ENCODE data around the gene PCBP3.

DNA sequence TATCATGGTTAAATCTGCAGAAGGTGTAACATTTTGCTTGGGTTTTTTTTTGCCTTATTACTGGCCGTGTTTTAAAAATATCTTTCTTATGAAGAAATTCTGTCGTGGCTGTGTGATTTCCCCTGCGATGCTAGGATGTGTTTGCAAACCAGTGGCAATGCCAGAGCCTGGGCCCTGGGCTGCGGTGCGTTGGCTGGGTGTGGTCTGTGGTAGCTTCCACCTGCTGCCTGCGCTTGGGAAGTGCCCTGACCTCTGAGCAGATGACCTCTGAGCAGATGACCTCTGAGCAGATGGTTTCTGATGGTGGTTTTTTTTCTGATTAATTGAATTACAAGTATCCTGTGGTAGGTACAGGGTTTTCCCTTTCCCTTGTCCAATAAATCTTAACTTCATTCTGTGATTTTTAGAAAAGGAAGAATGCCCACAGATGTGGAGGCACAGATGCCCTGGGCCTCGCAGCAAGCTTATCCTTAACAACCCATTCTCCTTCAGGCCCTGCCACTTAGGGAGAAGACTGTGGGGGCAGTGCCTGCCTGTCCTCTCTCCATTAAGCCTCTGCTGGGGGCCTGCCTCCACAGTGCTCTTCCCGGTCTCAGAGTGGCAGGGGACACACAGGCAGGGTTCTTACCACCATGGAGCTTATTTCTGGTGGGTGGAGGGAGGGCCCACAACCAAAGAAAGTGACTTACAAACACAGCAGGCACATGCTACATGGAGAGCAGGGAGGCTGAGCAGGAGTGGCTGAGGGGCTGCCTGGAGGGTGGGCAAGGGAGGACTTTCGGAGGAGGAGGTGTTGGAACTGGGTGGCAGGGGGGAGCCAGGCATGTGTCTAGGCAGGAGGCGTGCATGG is 81.7 kb downstream of the PCBP3 start:
- TF ChIP-seq EHMT2 (IDR thresholded peaks at IDR 0.05; ENCODE audit: borderline replicate concordance, low read depth, low read length) (no peak), MAFG (CRISPR knock-in tag; IDR thresholded peaks at IDR 0.05) (no peak), EZH2 (conservative IDR thresholded peaks at IDR 0.05; ENCODE audit: low read depth, low read length) (no peak), MZF1 (CRISPR knock-in tag; IDR thresholded peaks at IDR 0.05; ENCODE audit: borderline replicate concordance) (no peak), IKZF1 (IDR thresholded peaks at IDR 0.05) (no peak), ZBTB8A (CRISPR knock-in tag; IDR thresholded peaks at IDR 0.05; ENCODE audit: borderline replicate concordance, low read depth) (no peak), ZNF891 (CRISPR knock-in tag; IDR thresholded peaks at IDR 0.05) (no peak), BCL6 (CRISPR knock-in tag; IDR thresholded peaks at IDR 0.05) (no peak), SMAD1 (CRISPR knock-in tag; IDR thresholded peaks at IDR 0.05; ENCODE audit: borderline replicate concordance, low read depth) (no peak), CREB1 (IDR thresholded peaks at IDR 0.05) (no peak), CREB1 (CRISPR knock-in tag; IDR thresholded peaks at IDR 0.05) (no peak), POLR2AphosphoS5 (IDR thresholded peaks at IDR 0.05; ENCODE audit: low read depth, low read length) (no peak), ZNF549 (CRISPR knock-in tag; IDR thresholded peaks at IDR 0.05) (no peak)
- TF ChIP-seq, protein P1, sequence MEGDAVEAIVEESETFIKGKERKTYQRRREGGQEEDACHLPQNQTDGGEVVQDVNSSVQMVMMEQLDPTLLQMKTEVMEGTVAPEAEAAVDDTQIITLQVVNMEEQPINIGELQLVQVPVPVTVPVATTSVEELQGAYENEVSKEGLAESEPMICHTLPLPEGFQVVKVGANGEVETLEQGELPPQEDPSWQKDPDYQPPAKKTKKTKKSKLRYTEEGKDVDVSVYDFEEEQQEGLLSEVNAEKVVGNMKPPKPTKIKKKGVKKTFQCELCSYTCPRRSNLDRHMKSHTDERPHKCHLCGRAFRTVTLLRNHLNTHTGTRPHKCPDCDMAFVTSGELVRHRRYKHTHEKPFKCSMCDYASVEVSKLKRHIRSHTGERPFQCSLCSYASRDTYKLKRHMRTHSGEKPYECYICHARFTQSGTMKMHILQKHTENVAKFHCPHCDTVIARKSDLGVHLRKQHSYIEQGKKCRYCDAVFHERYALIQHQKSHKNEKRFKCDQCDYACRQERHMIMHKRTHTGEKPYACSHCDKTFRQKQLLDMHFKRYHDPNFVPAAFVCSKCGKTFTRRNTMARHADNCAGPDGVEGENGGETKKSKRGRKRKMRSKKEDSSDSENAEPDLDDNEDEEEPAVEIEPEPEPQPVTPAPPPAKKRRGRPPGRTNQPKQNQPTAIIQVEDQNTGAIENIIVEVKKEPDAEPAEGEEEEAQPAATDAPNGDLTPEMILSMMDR (CRISPR knock-in tag; IDR thresholded peaks at IDR 0.05) = no peak
- TF ChIP-seq, protein P2, sequence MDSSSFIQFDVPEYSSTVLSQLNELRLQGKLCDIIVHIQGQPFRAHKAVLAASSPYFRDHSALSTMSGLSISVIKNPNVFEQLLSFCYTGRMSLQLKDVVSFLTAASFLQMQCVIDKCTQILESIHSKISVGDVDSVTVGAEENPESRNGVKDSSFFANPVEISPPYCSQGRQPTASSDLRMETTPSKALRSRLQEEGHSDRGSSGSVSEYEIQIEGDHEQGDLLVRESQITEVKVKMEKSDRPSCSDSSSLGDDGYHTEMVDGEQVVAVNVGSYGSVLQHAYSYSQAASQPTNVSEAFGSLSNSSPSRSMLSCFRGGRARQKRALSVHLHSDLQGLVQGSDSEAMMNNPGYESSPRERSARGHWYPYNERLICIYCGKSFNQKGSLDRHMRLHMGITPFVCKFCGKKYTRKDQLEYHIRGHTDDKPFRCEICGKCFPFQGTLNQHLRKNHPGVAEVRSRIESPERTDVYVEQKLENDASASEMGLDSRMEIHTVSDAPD (CRISPR knock-in tag; IDR thresholded peaks at IDR 0.05) = no peak

Data from HepG2 (cell line).